22Rv1 (cell line): ENCODE data around the gene SNX4.
"Not testable (repeated sequence)": the region's sequence is repeated elsewhere in the genome, so short reads cannot be mapped to it uniquely, and the experiment has no call there.

Source experiments
- CTCF ChIP-seq: fragments of 450-650 bp; IDR thresholded peaks from 2 replicates; pipeline ENCODE4 v1.5.1; 2017; ENCODE audit warnings: mild to moderate bottlenecking
- ZFX ChIP-seq: fragments of 450-650 bp; IDR thresholded peaks from 2 replicates; pipeline ENCODE4 v1.6.1; 2017; ENCODE audit warnings: antibody characterized with exemption, borderline replicate concordance

- not testable (repeated sequence) for TF ChIP-seq CTCF, ZFX
Measured at GRCh38 chr3:125520563-125520919, 539 bp upstream of the SNX4 start.
